NCI-H187 (cell line): ENCODE measurements around the gene ADAMTS2.

Experiments used
- DNase-seq, 2 experiments: peaks; one replicate each; lab custom pipeline; 2025; lab: John Stamatoyannopoulos, UW

The ADAMTS2 gene

GRCh38 chr5:179124853-179125788, 220.1 kb downstream of the ADAMTS2 start:
- no peak for DNase-seq

- DNase-seq = no peak
These were observed 220.9 kb downstream of the ADAMTS2 start for GRCh38 chr5:179124273-179124852.

GRCh38 chr5:179123491-179124272, 221.6 kb downstream of the ADAMTS2 start:
- no peak for DNase-seq

GRCh38 chr5:179123109-179123426, 222.2 kb downstream of the ADAMTS2 start:
- DNase-seq = no peak

DNA sequence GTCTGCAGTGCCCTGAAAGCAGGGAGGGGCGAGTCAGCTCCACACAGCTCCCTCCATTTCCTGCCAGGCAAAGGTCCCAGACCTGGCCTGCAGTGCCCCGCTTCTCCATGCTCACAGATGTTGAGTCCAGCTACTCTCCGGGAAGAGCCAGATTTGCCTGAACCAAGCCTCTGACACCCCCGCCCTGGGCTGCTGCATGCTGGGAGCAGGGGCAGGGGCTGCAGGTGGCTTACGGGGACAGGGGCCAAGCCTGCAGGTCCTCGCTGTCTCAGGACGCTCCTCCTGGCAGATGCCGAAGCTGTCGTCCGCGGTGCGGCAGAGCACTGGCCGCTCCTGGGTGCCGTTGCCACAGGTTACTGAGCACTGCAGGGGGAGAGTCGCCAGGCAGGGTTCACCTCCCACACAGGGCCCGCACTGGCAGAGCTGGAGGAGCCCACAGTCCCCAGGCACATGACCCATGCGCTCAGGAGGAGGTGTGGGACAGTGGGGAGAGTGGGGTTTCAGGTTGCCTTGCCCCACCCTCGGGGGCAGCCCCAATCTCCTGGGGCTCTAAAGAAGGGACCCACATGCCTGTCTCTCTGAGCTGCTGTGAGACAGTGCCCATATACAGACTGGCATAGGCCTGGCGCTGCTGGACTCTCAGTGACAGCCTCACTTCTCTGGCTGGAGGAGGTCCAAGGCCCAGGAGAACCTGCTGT, 222.7 kb downstream of the ADAMTS2 start:
- no peak for DNase-seq

DNA sequence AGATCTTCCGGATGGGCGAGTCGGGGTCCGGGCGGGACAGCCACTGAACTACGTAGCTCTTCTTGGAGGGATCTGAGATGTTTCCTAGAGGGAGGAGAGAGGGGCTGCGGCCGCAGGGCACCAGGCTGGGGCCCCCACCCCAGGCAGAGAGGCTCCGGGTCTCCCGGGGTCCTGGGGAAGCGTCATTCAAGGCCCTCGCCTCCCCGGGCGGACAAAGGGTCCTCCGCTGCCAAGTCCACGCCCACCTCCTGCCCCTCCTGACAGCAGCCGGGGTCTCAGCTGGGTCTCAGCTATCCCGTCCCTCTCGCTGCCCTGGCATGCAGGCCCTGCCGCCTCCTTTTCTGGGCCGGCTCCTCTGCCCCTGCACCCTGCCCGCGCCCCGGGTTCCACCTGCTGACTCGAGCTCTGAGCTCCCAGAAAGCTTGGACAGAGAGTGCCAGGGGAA, 223.6 kb downstream of the ADAMTS2 start:
- DNase-seq = no peak

GRCh38 chr5:179120951-179121666, 224.2 kb downstream of the ADAMTS2 start:
- no peak for DNase-seq

DNA sequence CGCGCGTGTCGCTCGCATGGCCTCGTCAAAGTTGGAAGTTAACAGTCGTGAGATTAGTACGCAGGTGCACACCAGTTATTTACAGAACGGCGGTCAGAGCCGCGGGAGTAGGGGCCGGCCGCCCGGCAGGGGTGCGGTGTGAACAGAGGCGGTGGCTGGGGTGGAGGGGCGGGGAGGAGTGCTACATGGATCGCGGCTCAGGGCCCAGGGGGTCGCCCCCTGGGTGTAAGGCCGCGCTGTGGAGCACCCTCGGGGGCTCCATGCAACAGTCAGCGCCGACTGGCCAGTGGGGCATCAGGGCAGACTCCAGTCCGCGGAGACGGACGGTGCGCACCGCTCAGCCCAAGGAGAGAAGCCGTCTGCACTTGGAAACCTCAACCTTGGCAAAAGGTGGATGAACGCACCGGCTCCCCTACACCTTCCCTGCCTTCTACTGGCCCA, 224.8 kb downstream of the ADAMTS2 start:
- no peak for DNase-seq

- no peak for DNase-seq
These were observed 225.7 kb downstream of the ADAMTS2 start for GRCh38 chr5:179119415-179120170.

DNA sequence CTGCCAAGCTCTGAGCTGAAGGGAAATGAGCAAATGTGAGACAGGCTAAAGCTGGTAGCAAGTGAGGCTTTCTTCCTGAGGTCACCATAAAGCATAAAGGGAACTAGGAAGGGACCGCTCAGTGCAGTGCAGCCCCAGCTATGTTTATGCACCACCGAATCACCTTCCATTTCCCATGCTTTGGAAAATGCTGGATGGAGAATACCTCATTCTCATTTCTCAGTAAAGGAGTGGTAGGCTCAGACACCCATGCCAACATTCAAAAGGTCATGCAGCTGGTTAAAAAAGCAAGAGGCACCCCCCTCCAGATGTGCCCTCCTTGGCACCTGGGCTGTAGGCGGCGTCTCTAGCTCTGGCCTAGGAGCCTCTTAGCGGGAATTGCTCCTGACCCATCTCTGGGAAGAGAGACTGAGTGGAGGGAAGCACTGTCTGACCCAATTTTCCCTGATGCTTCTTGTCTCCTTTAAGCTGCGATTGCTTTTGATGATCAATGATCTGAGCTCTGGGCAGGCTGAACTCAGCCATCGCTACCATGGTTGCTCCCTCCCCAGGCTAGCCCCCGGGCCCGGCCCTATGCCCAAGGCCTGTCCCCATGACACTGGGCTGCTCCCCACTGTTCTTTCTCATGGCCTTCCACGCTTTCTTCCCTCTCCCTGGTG, 226.4 kb downstream of the ADAMTS2 start:
- no peak for DNase-seq

DNA sequence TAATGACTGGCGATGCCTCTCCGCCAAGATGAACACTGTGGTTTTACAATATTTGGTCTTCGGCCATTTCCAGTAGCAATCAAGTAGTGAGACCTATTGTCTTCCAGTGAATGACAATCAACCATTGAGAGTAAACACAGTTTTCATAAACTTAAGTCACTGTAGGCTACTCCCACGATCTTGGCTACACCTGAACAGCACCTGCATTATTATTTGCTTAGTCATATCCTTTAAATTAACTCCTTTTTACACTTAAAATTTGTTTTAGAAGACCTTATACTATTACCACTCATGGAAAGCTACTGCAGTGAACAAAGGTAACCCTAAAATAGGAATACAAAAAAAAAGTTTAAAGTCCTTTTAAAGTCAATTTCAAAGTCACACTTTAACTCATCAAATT, 226.9 kb downstream of the ADAMTS2 start:
- DNase-seq = no peak

DNA sequence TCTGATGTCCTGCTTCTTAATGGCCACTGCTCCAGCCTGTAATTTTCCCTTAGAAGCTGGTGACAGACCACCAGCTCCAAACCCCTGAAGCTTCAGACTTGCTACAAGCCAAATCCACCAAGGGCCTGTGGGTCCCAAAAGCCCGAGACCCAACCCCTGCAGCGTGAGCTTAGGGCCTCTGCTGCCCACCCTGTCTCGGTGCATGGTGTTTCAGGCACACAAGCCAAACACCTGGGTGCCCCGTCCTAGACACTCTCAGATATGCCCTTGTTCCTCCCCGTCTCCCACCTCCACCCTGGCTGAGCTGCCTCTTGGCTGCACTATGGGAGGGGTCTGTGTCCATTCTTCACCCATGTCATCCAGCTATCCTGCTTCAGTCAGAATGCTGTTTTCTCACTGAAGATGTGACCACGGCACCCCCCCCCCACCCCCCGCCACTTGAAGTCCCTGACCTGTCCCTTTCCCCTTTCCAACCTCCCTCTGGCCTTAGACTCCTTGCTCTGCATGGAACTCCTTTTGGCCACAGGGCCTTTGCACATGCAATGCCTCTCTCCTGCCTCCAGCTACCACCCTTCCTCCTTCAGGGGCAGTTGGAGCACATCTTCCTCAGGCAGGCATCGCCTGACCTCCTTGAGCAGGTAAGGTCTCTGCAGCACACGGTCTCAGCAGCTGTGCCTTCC, 229.3 kb downstream of the ADAMTS2 start:
- no peak for DNase-seq

DNA sequence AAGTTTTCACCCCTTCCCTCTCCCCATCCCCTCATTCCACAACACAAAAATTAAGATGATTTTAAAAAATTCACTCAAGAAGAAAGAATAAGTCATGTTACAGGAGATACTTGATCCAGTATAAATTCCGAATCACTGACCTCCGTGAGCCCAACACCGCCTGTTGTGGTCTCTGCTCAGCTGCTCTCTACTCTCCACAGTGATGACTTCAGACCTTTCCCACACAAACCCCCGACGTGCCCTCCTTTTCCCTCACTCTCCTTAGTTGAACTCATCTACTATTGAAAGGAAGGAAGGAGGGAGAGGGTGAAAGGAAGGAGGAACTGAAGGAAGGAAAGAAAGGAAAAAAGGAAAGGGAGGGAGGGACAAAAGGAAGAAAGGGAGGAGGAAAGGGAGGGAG, 230.0 kb downstream of the ADAMTS2 start:
- no peak for DNase-seq

DNA sequence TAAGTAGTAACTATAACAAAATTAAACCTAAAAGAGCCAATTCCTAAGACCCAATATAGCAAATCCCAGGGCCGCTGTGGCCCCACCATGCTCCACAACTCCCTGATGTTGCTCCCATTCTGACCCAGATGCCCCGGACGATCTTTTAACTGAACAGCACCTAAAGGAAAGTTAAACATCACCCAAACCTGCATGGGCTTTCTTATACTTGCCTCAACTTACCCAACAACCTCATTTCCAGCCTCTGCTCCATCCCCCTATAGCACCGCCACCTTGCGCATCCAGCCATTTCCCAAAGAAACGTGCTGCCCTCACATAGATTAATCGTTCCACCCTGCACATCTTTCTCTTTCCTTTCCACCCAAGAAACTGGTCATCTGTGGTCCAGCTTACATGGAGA, 230.5 kb downstream of the ADAMTS2 start:
- no peak for DNase-seq

DNA sequence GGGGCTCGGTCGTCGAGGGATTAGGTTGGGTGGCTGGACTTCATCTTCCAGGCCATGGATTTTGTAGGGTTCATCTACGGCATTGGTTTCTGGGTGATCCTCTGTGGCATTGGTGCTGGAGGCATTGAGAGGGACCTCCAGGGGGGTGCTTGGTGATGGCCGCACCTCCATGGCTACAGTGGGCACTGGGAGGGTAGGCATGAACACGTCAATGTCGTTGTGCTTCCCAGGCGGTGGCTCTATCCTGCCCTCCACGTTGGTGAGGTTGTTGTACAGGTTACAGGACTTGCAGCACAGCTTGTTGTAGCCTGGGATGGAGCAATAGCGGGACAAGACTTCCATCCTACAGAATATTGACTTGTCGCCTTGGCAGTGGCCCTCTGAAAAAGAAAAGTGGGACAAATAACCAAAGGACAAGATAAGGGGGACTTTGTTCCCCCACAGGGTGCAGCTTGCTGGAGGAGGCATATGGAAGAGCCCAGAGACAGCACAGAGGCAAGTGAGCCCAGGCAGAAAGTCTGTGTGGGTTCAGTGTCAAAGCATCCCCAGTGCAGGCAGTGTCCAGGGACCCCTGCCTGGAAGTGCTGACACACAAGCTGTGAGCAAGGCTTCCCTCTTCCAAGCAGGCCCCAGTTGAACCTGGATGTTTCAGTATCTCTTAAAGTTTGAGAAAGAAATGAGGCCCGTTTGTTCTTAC, 231.2 kb downstream of the ADAMTS2 start:
- DNase-seq = no peak

GRCh38 chr5:179113143-179113530, 232.1 kb downstream of the ADAMTS2 start:
- no peak for DNase-seq

DNA sequence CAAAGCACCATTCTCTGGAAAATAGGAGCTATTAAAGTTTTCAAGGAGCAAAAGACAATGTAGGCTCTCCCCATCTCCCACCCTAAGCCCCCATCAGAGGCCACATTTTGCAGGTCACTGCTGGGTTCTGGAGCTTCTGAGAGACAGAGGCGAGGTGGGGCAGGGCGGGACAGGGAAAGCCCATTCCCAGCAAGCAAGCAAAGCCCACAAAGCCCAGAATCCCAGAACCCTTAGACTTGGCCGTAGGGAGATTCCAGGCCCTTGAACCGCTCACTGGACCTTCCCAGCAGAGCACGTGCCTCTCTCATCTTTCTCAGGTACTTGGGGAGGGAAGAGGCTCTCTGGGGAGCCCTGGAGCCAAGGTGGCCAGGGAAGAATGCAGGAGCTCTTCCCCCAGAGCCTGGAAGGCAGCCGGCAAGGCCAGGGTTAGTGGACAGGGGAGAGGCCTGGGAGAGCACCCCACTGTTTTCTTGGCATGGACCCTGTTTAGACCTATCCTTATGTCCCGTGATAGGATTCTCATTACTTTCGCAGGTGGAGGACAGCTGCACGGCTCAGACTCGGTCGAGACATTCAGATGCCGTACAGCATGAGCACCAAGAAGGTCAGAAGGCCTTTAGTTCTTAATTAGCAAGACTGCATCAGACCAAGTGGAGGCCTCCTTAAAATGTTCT, 232.7 kb downstream of the ADAMTS2 start:
- DNase-seq = no peak
